Right lobe of liver (tissue), 6 donors: ENCODE measurements around the gene RAMAC. TPM values are rescaled to one million over a fixed set of nuclear protein-coding genes. Genes with fewer than 3 reads are reported as not detected.
"Not testable (repeated sequence)": the region's sequence is repeated elsewhere in the genome, so short reads cannot be mapped to it uniquely, and the experiment has no call there.

ENCODE experiments used
- ATAC-seq, 4 donors: fragments of 200-7000 bp; cut with Tn5 transposase; one replicate each; pipeline ENCODE4 v1.9.1; 2020; ENCODE audit warnings: mild to moderate bottlenecking in 4 of 4, moderate library complexity in 4 of 4
- DNase-seq, 3 donors: peaks; one replicate each; pipeline ENCODE4 v3.0.0-alpha.2; 2020
- H3K27ac ChIP-seq, 3 donors: fragments of 200-600 bp; one replicate each; pipeline ENCODE4 v1.8.0; 2022
- H3K27me3 ChIP-seq, 2 donors: fragments of 200-600 bp; one replicate each; pipeline ENCODE4 v1.8.0; 2022
- H3K36me3 ChIP-seq, 4 donors: fragments of 200-600 bp; sonication (generic) in 1 of 4; one replicate each; pipeline versions ENCODE4 v1.5.1 to v1.8.0; 2017 to 2022; ENCODE audit warnings: control low read depth in 1 of 4
- H3K4me1 ChIP-seq, 4 donors: fragments of 200-600 bp; sonication (generic) in 1 of 4; one replicate each; pipeline versions ENCODE4 v1.5.1 to v1.8.0; 2017 to 2022; ENCODE audit warnings: control low read depth in 1 of 4
- H3K4me3 ChIP-seq, 3 donors: fragments of 200-600 bp; one replicate each; pipeline ENCODE4 v1.8.0; 2022
- H3K9me3 ChIP-seq, 4 donors: fragments of 200-600 bp; sonication (generic) in 1 of 4; one replicate each; pipeline versions ENCODE4 v1.5.1 to v1.8.0; 2017 to 2022; ENCODE audit warnings: control low read depth in 1 of 4
- CTCF ChIP-seq, 4 donors: fragments of 200-600 bp in 3 of 4; fragments of 450-650 bp in 1 of 4; IDR thresholded peaks; one replicate each; pipeline versions ENCODE4 v1.5.1 to v1.8.0; 2016 to 2022; ENCODE audit warnings: antibody characterized with exemption in 4 of 4, mild to moderate bottlenecking in 2 of 4
- POLR2A ChIP-seq: fragments of 450-650 bp; IDR thresholded peaks from one replicate; pipeline ENCODE4 v1.6.1; 2017; ENCODE audit warnings: antibody characterized with exemption, mild to moderate bottlenecking
- WGBS: methylation state at CpG from one replicate; pipeline ENCODE4 v1.1.6; 2018; ENCODE audit warnings: low coverage, low lambda C conversion rate; ENCODE audit not compliant: insufficient coverage; ENCODE audit errors: missing lambda C conversion rate; 5-methylcytosine and 5-hydroxymethylcytosine counted together
- intact Hi-C, 2 donors: fragments of 100-400 bp; cut with DNase I; formaldehyde crosslinking; loops; one replicate each; pipeline versions ENCODE4 v1.11.2 to v1.14.1; 2022
- long read RNA-seq: library from polyadenylated mRNA; unstranded; transcript quantifications from one replicate; pipeline ENCODE4 v2.0.0, GENCODE V29; 2019
- total RNA-seq, 6 experiments: library from RNA; depleted of rRNA in 2 of 6; stranded (reverse); fragments of >200 nt in 2 of 6; fragmentation: NEBNext Ultra II Directional in 3 of 6; extraction: Animal tissue kit (Norgen Biotek cat#: 25700) in 3 of 6; gene quantifications; one replicate each; pipeline versions ENCODE4 v1.1.0 to v1.2.4, GENCODE V29; 2016 to 2023
- donor health status: DM: no; HTN: yes; CAD: no.
- donor health status: DM: no; HTN: no; CAD: no.
- donor health status: DM: no; HTN: no; CAD: no.
- donor health status: DM: no; HTN: yes; CAD: no.
- donor health status: DM: no; HTN: yes; CAD: no.

RAMAC gene
- total RNA-seq = 10 to 100 TPM in 5 of 6 experiments, 1 to 10 TPM in 1; 8.1 to 13.5 (median 11.5) TPM
- long read RNA-seq, transcript RAMAC-201 (4 exons, 1,568 nt) = major isoform, 8 of 9 reads
- long read RNA-seq, partial matches to known transcripts = 0 of 9 reads
- long read RNA-seq, other reads (novel, unspliced or antisense) = 1 of 9 reads

GRCh38 chr15:82985688-82986441 lies at the start of gene RAMAC:
Gene RAMAC, plus strand, starts transcription at chr15:82986210. Its CDS starts 2,809 bp downstream, at chr15:82989019.
- Histone ChIP-seq H3K27ac (peak within 1 kb of the TSS; percentile 18 to 86 (median 84)), H3K9me3 (no peaks in the 10 kb centered on the region), H3K36me3 (peaks cover 0 to 17% (median under 1%) of the 10 kb centered on the region in 4 donors), H3K4me1 (peaks cover 0 to 15% (median 7%) of the 10 kb centered on the region in 4 donors), H3K27me3 (no peaks in the 10 kb centered on the region), H3K4me3 (peak within 1 kb of the TSS; percentile 63 to 92 (median 72))
- DNase-seq = peak; percentile 93 to 97 (median 95)
- intact Hi-C loops = no loop called here
- 0% methylated on average over 22 of the region's 45 CpGs for WGBS
- peak; percentile 95 to 98 (median 98) for ATAC-seq
- TF ChIP-seq POLR2A (peak; percentile 67), CTCF (IDR thresholded peaks at IDR 0.05) (no peak)

- Histone ChIP-seq H3K36me3 (no peaks in the 10 kb centered on the region), H3K4me1 (peaks cover 0 to 8% (median 3%) of the 10 kb centered on the region in 4 donors), H3K27ac (no peak overlapping the region), H3K27me3 (no peaks in the 10 kb centered on the region), H3K4me3 (no peak overlapping the region), H3K9me3 (no peaks in the 10 kb centered on the region)
- intact Hi-C loops = no loop called here
- WGBS = 58% methylated on average over 4 of the region's 4 CpGs
- DNase-seq = no peak
- TF ChIP-seq POLR2A (no peak), CTCF (IDR thresholded peaks at IDR 0.05) (no peak)
- peak in 1 of 4 donors; percentile 80 for ATAC-seq
Measured at GRCh38 chr15:82936966-82937711, 48.9 kb upstream of the RAMAC start.

- H3K27me3 ChIP-seq = no peaks in the 10 kb centered on the region
- H3K36me3 ChIP-seq = no peaks in the 10 kb centered on the region
- no peak overlapping the region for H3K27ac ChIP-seq
- ATAC-seq (peak in 1 of 4 donors; percentile 30), DNase-seq (no peak)
- intact Hi-C loops = no loop called here
- TF ChIP-seq CTCF (IDR thresholded peaks at IDR 0.05) = no peak
- TF ChIP-seq POLR2A = no peak
- H3K4me1 ChIP-seq = peaks cover 0 to 14% (median 5%) of the 10 kb centered on the region in 4 donors
- no peak overlapping the region for H3K4me3 ChIP-seq
- WGBS = 86% methylated on average over 4 of the region's 5 CpGs
- H3K9me3 ChIP-seq = no peaks in the 10 kb centered on the region
Measured at GRCh38 chr15:82937712-82938058, 48.3 kb upstream of the RAMAC start.

GRCh38 chr15:82939678-82940077 lies 46.3 kb upstream of the RAMAC start:
- H3K4me3 ChIP-seq, H3K27ac ChIP-seq, DNase-seq, H3K9me3 ChIP-seq, ATAC-seq, H3K27me3 ChIP-seq, H3K36me3 ChIP-seq, intact Hi-C loops: not testable (repeated sequence)
- WGBS = 98% methylated on average over 5 of the region's 6 CpGs
- H3K4me1 ChIP-seq = peaks cover 0 to 18% (median 9%) of the 10 kb centered on the region in 4 donors
